SK-N-SH (cell line): ENCODE measurements around the gene SAMD4A. TPM values are rescaled to one million over a fixed set of nuclear protein-coding genes. Genes with fewer than 3 reads are reported as not detected.

ENCODE experiments used
- CTCF ChIA-PET: fragments of 300-600, 350-600 bp; formaldehyde crosslinking; extraction: SDS; loops from one replicate; lab custom pipeline; 2021; lab: Yijun Ruan, JAX
- POLR2A ChIA-PET: fragments of 350-600 bp; sonication (Branson Sonifier 250); formaldehyde crosslinking; extraction: SDS; loops from one replicate; lab custom pipeline; 2020; ENCODE audit warnings: antibody characterized with exemption, inconsistent platforms; lab: Yijun Ruan, JAX
- DNase-seq: peaks from one replicate; pipeline ENCODE4 v3.0.0; 2012
- H2AFZ ChIP-seq: fragments of 200-600 bp; sonication (generic); 2 replicates; pipeline ENCODE4 v1.8.1; 2016; ENCODE audit warnings: antibody characterized with exemption, mild to moderate bottlenecking, low read depth
- H3F3A ChIP-seq: fragments of 200-600 bp; sonication (generic); replicated peaks from 2 replicates; pipeline ENCODE3; 2016; ENCODE audit warnings: antibody characterized with exemption, mild to moderate bottlenecking; ENCODE audit not compliant: insufficient read depth
- H3K27ac ChIP-seq, 2 experiments: fragments of 200-500 bp in 1 of 2; fragments of 200-600 bp in 1 of 2; sonication (Bioruptor generic) in 1 of 2; sonication (generic), shearing (Covaris generic) in 1 of 2; 2 replicates each; pipeline versions ENCODE4 v1.5.1 to v1.6.1; 2014 to 2016; ENCODE audit warnings: low read depth in 2 of 2, inconsistent platforms in 1 of 2, low read length in 1 of 2, mild to moderate bottlenecking in 1 of 2, mixed read lengths in 1 of 2
- H3K27me3 ChIP-seq: fragments of 200-600 bp; sonication (generic), shearing (Covaris generic); 2 replicates; pipeline ENCODE4 v1.6.1; 2016; ENCODE audit warnings: mixed run types; ENCODE audit not compliant: insufficient read depth
- H3K36me3 ChIP-seq, 2 experiments: fragments of 200-500 bp in 1 of 2; fragments of 200-600 bp in 1 of 2; sonication (Bioruptor generic) in 1 of 2; sonication (generic) in 1 of 2; replicated peaks in 1 of 2; 2 replicates each; pipeline versions ENCODE3 to v1.5.1; 2014 to 2016; ENCODE audit warnings: low read length in 1 of 2, mild to moderate bottlenecking in 1 of 2; ENCODE audit not compliant: insufficient read depth in 2 of 2, control insufficient read depth in 1 of 2
- H3K4me1 ChIP-seq, 2 experiments: fragments of 200-500 bp in 1 of 2; fragments of 200-600 bp in 1 of 2; sonication (Bioruptor generic) in 1 of 2; sonication (generic), shearing (Covaris generic) in 1 of 2; 2 replicates each; pipeline versions ENCODE4 v1.5.1 to v1.6.1; 2014 to 2016; ENCODE audit warnings: low read depth in 1 of 2, low read length in 1 of 2, mixed run types in 1 of 2; ENCODE audit not compliant: insufficient read depth in 2 of 2, control insufficient read depth in 1 of 2
- H3K4me2 ChIP-seq: fragments of 200-600 bp; sonication (generic), shearing (Covaris generic); 2 replicates; pipeline ENCODE4 v1.6.1; 2017; ENCODE audit warnings: mixed run types
- H3K4me3 ChIP-seq, 2 experiments: fragments of 200-500 bp in 1 of 2; fragments of 200-600 bp in 1 of 2; sonication (Bioruptor generic) in 1 of 2; sonication (generic), shearing (Covaris generic) in 1 of 2; 2 replicates each; pipeline versions ENCODE4 v1.5.1 to v1.8.1; 2014 to 2016; ENCODE audit warnings: low read depth in 2 of 2, inconsistent platforms in 1 of 2, low read length in 1 of 2, mild to moderate bottlenecking in 1 of 2, mixed read lengths in 1 of 2, moderate library complexity in 1 of 2
- H3K79me2 ChIP-seq: fragments of 200-600 bp; sonication (generic); 2 replicates; pipeline ENCODE4 v1.8.1; 2017; ENCODE audit warnings: mild to moderate bottlenecking; ENCODE audit not compliant: insufficient read depth
- H3K9ac ChIP-seq: fragments of 200-600 bp; sonication (generic); 2 replicates; pipeline ENCODE4 v1.6.1; 2017; ENCODE audit warnings: mixed run types
- H3K9me2 ChIP-seq: fragments of 200-600 bp; sonication (generic); 2 replicates; pipeline ENCODE4 v1.6.1; 2017; ENCODE audit warnings: mixed run types
- H3K9me3 ChIP-seq: fragments of 200-600 bp; sonication (generic); 2 replicates; pipeline ENCODE4 v1.6.1; 2017; ENCODE audit warnings: mixed run types, mild to moderate bottlenecking, moderate library complexity
- H4K20me1 ChIP-seq: fragments of 200-600 bp; sonication (generic); 2 replicates; pipeline ENCODE4 v1.6.1; 2017; ENCODE audit warnings: mild to moderate bottlenecking, mixed run types; ENCODE audit not compliant: insufficient read depth
- CTCF ChIP-seq: fragments of 200-600 bp; sonication (generic); IDR thresholded peaks from 2 replicates; pipeline ENCODE4 v1.6.1; 2017; ENCODE audit warnings: antibody characterized with exemption, mild to moderate bottlenecking, moderate library complexity
- EP300 ChIP-seq, 2 experiments: IDR thresholded peaks; 2 replicates each; pipeline versions ENCODE4 v1.4.0 to v1.6.1; 2012; ENCODE audit warnings: borderline replicate concordance in 1 of 2, low read depth in 1 of 2, low read length in 1 of 2
- EZH2phosphoT487 ChIP-seq: fragments of 200-600 bp; sonication (generic); IDR thresholded peaks from 2 replicates; pipeline ENCODE4 v1.6.1; 2017; ENCODE audit warnings: low read depth, mixed run types, mild to moderate bottlenecking, antibody characterized with exemption, moderate library complexity, borderline replicate concordance
- FOXJ3 ChIP-seq: sonication (generic); formaldehyde crosslinking; IDR thresholded peaks from 2 replicates; pipeline ENCODE4 v1.5.1; 2020; ENCODE audit warnings: mild to moderate bottlenecking, missing genetic modification reagents
- GABPA ChIP-seq: IDR thresholded peaks from 2 replicates; pipeline ENCODE4 v1.4.0; 2012; ENCODE audit warnings: low read depth, mild to moderate bottlenecking
- GATA2 ChIP-seq: sonication (generic); formaldehyde crosslinking; IDR thresholded peaks from 2 replicates; pipeline ENCODE4 v1.5.0; 2020; ENCODE audit warnings: mild to moderate bottlenecking, missing genetic modification reagents
- JUND ChIP-seq: IDR thresholded peaks from 2 replicates; pipeline ENCODE4 v1.4.0; 2012
- NFIC ChIP-seq: IDR thresholded peaks from 2 replicates; pipeline ENCODE4 v1.4.0; 2012; ENCODE audit warnings: borderline replicate concordance
- NRF1 ChIP-seq: IDR thresholded peaks from 2 replicates; pipeline ENCODE4 v1.6.1; 2012; ENCODE audit warnings: low read depth, mild to moderate bottlenecking, low read length
- RCOR1 ChIP-seq: fragments of 150-350 bp; IDR thresholded peaks from 2 replicates; pipeline ENCODE4 v1.6.1; 2017; ENCODE audit warnings: antibody characterized with exemption, low read length
- TAF1 ChIP-seq: IDR thresholded peaks from 2 replicates; pipeline ENCODE4 v1.6.1; 2012; ENCODE audit warnings: low read depth, mild to moderate bottlenecking, low read length, moderate library complexity, borderline replicate concordance
- TCF12 ChIP-seq: IDR thresholded peaks from 2 replicates; pipeline ENCODE4 v1.4.0; 2012
- TEAD4 ChIP-seq: IDR thresholded peaks from 2 replicates; pipeline ENCODE4 v1.4.0; 2012; ENCODE audit warnings: mild to moderate bottlenecking, borderline replicate concordance; ENCODE audit not compliant: insufficient read depth
- YY1 ChIP-seq: IDR thresholded peaks from 2 replicates; pipeline ENCODE4 v1.4.0; 2012; ENCODE audit warnings: low read depth, mild to moderate bottlenecking
- WGBS: methylation state at CpG from one replicate; pipeline ENCODE4 v1.1.6; 2017; ENCODE audit warnings: low lambda C conversion rate; 5-methylcytosine and 5-hydroxymethylcytosine counted together
- polyA plus RNA-seq, 3 experiments: library from polyadenylated mRNA; depleted of rRNA; stranded (reverse); fragments of >200 nt; gene quantifications; 2 replicates each; pipeline ENCODE4 v1.2.3, GENCODE V29; 2012
- TF ChIP-seq, protein P1 (sequence below): IDR thresholded peaks from 2 replicates; pipeline ENCODE4 v1.4.0; 2012; ENCODE audit warnings: low read depth
- TF ChIP-seq, protein P2 (sequence below): fragments of 150-350 bp; IDR thresholded peaks from 2 replicates; pipeline ENCODE4 v1.6.1; 2017; ENCODE audit warnings: antibody characterized with exemption, low read length, low read depth, borderline replicate concordance

The SAMD4A gene
- polyA plus RNA-seq, 1 of the 3 experiments (the other 2 are of a cell fraction): 5.0 TPM

DNA sequence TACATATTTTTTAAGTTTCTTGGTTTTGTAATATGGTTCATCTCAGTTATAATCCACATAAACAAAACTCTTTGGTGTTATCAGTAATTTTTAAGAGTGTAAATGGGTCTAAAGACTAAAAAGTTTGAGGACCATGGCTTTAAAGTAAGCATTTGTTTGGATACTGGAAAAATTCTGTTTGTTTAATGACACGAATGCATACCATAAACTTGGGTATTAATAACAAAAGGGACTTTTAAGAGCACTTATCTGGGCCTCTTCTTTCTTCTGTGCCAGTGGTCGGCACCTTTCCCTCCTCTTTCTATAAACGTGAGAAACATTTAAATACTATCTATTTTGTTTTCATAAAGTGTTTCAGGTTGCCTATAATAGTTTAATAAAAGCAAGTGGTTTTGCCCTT, 47.4 kb downstream of the SAMD4A start:
- DNase-seq: no peak
- Histone ChIP-seq H3K9me3 (no peaks in the 10 kb centered on the region), H3K79me2 (peaks cover 99% of the 10 kb centered on the region), H3K9me2 (no peaks in the 10 kb centered on the region), H3K4me3 (no peak overlapping the region), H2AFZ (no peak overlapping the region), H3K27ac (no peak overlapping the region), H3K9ac (no peak overlapping the region), H3K36me3 (peaks cover 0 to 11% of the 10 kb centered on the region in 2 experiments), H3K4me1 (peaks cover 0 to 5% of the 10 kb centered on the region in 2 experiments; a peak in 2 of 4 replicates), H3K27me3 (no peaks in the 10 kb centered on the region), H4K20me1 (no peaks in the 10 kb centered on the region), H3F3A (peaks cover 25% of the 10 kb centered on the region), H3K4me2 (no peak overlapping the region)
- CTCF ChIA-PET: no interaction called here
- POLR2A ChIA-PET: no interaction called here
- 72% methylated on average over 3 of the region's 3 CpGs for whole genome bisulfite sequencing
- TF ChIP-seq FOXJ3 (CRISPR knock-in tag) (no peak), YY1 (no peak), TEAD4 (no peak), TCF12 (no peak), EZH2phosphoT487 (no peak), EP300 (IDR thresholded peaks at IDR 0.05; ENCODE audit: borderline replicate concordance in 1 of 2, low read depth in 1 of 2, low read length in 1 of 2) (no peak)
- TF ChIP-seq, protein P1, sequence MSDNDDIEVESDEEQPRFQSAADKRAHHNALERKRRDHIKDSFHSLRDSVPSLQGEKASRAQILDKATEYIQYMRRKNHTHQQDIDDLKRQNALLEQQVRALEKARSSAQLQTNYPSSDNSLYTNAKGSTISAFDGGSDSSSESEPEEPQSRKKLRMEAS: no peak

GRCh38 chr14:54617467-54617866, 50.5 kb downstream of the SAMD4A start:
- TF ChIP-seq TEAD4 (no peak), TCF12 (no peak), RCOR1 (no peak), JUND (0 out of 2 replicates have a peak, but pooled peaks have one; percentile 9), GABPA (no peak)
- TF ChIP-seq, all 33 proteins: peak for 1
- DNase-seq: no peak
- peaks cover 6% of the 10 kb centered on the region; the same call in 1 of the 2 replicates for H4K20me1 ChIP-seq
- H3K9ac ChIP-seq: no peak overlapping the region
- CTCF ChIA-PET: no interaction called here
- H3K27ac ChIP-seq: peak overlapping the region in 1 of 2 experiments; percentile 21; a peak in 2 of 4 replicates
- 83% methylated on average over 3 of the region's 3 CpGs for WGBS
- H3K79me2 ChIP-seq: peaks cover 98% of the 10 kb centered on the region
- H3K4me1 ChIP-seq: peaks cover under 1 to 13% of the 10 kb centered on the region in 2 experiments; a peak in 2 of 4 replicates
- H3K9me3 ChIP-seq: no peaks in the 10 kb centered on the region
- H3F3A ChIP-seq: peaks cover 4% of the 10 kb centered on the region
- no peaks in the 10 kb centered on the region for H3K9me2 ChIP-seq
- no peak overlapping the region for H2AFZ ChIP-seq
- H3K4me3 ChIP-seq: no peak overlapping the region
- no peak overlapping the region for H3K4me2 ChIP-seq
- H3K27me3 ChIP-seq: no peaks in the 10 kb centered on the region
- POLR2A ChIA-PET: no interaction called here
- peaks cover 0 to 23% of the 10 kb centered on the region in 2 experiments for H3K36me3 ChIP-seq

DNA sequence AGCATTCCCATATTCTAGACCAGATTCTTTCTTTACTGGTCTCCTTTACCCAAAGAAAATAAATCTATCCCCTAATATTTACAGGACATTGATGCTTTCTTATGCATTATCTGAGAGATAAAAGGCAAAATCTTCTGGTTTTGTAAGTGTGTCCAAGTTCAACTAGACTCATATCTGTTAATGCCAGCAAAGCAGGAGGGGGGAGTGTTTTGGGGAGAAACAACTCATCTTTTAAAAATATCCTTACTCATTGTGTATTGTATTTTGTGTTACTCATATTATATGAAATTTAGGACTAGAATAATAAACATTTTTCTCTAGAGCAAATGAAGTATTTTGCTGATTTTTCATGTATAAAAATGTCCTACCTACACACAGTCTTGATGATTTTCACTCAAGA, 54.8 kb downstream of the SAMD4A start:
- Histone ChIP-seq H3K4me2 (no peak overlapping the region; the same call in 1 of the 2 replicates), H3K27ac (0 out of 4 replicates have a peak overlapping the region, but pooled peaks of 1 of the 2 experiments have one; percentile 5), H3K4me1 (peaks cover 7 to 25% of the 10 kb centered on the region in 2 experiments; a peak in 2 of 4 replicates), H3K27me3 (no peaks in the 10 kb centered on the region), H3K9ac (no peak overlapping the region), H2AFZ (no peak overlapping the region), H3K4me3 (no peak overlapping the region), H3K36me3 (peaks cover 0 to 19% of the 10 kb centered on the region in 2 experiments), H3K9me3 (no peaks in the 10 kb centered on the region), H3K9me2 (no peaks in the 10 kb centered on the region), H3F3A (peaks cover 4% of the 10 kb centered on the region), H4K20me1 (peaks cover 33% of the 10 kb centered on the region; the same call in 1 of the 2 replicates), H3K79me2 (peaks cover 98% of the 10 kb centered on the region)
- DNase-seq: no peak
- ChIA-PET POLR2A (no interaction called here), CTCF (interaction anchor here (0.8 kb wide), 1 partner anchor 13 kb away, joined by 4 read pairs; no protein-coding TSS in a partner anchor)
- TF ChIP-seq, protein P2, sequence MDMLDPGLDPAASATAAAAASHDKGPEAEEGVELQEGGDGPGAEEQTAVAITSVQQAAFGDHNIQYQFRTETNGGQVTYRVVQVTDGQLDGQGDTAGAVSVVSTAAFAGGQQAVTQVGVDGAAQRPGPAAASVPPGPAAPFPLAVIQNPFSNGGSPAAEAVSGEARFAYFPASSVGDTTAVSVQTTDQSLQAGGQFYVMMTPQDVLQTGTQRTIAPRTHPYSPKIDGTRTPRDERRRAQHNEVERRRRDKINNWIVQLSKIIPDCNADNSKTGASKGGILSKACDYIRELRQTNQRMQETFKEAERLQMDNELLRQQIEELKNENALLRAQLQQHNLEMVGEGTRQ: no peak
- no peak for TF ChIP-seq EZH2phosphoT487
- no peak for TF ChIP-seq RCOR1
- TF ChIP-seq NRF1: no peak
- no peak for TF ChIP-seq YY1
- no peak for TF ChIP-seq TAF1
- TF ChIP-seq NFIC: no peak
- no peak for TF ChIP-seq TCF12
- TF ChIP-seq GATA2 (CRISPR knock-in tag): no peak
- no peak for TF ChIP-seq FOXJ3 (CRISPR knock-in tag)
- TF ChIP-seq CTCF: no peak
